MM.1S (cell line): ENCODE results near the gene MAST3.

Experiments
- DNase-seq: peaks from one replicate; pipeline ENCODE4 v3.0.0-alpha.2; 2015
- H2AFZ ChIP-seq: fragments of 300-600 bp; sonication (generic); 2 replicates; pipeline ENCODE4 v1.6.0; 2016; ENCODE audit warnings: antibody characterized with exemption, low read length
- H3F3A ChIP-seq: fragments of 300-600 bp; sonication (generic); 2 replicates; pipeline ENCODE4 v1.6.1; 2016; ENCODE audit warnings: mild to moderate bottlenecking, antibody characterized with exemption, low read length, moderate library complexity, mixed read lengths; ENCODE audit not compliant: insufficient read depth
- H3K27ac ChIP-seq: fragments of 300-600 bp; sonication (generic); 2 replicates; pipeline ENCODE4 v1.5.1; 2016; ENCODE audit warnings: mild to moderate bottlenecking, low read length
- H3K27me3 ChIP-seq: fragments of 300-600 bp; sonication (generic); replicated peaks from 2 replicates; pipeline ENCODE4 v1.6.0; 2016; ENCODE audit warnings: low read length; ENCODE audit not compliant: insufficient read depth
- H3K36me3 ChIP-seq: fragments of 300-600 bp; sonication (generic); replicated peaks from 2 replicates; pipeline ENCODE4 v1.6.1; 2016; ENCODE audit warnings: mild to moderate bottlenecking, low read length, mixed read lengths; ENCODE audit not compliant: insufficient read depth
- H3K4me1 ChIP-seq: fragments of 300-600 bp; sonication (generic); 2 replicates; pipeline ENCODE4 v1.6.1; 2016; ENCODE audit warnings: low read length, mixed read lengths
- H3K4me2 ChIP-seq: fragments of 300-600 bp; sonication (generic); 2 replicates; pipeline ENCODE4 v1.6.0; 2016; ENCODE audit warnings: low read depth, low read length
- H3K4me3 ChIP-seq: fragments of 300-600 bp; sonication (generic); 2 replicates; pipeline ENCODE4 v1.5.1; 2016; ENCODE audit warnings: low read length, mixed read lengths
- H3K79me2 ChIP-seq: fragments of 300-600 bp; sonication (generic); 2 replicates; pipeline ENCODE4 v1.6.1; 2016; ENCODE audit warnings: mixed run types, low read length, mixed read lengths
- H3K9ac ChIP-seq: fragments of 300-600 bp; sonication (generic); 2 replicates; pipeline ENCODE4 v1.6.1; 2016; ENCODE audit warnings: low read length, mixed read lengths
- H3K9me2 ChIP-seq: fragments of 300-600 bp; sonication (generic); replicated peaks from 2 replicates; pipeline ENCODE4 v1.6.1; 2016; ENCODE audit warnings: mild to moderate bottlenecking, low read length, mixed read lengths; ENCODE audit not compliant: insufficient read depth
- H3K9me3 ChIP-seq: fragments of 300-600 bp; sonication (generic); replicated peaks from 2 replicates; pipeline ENCODE4 v1.6.1; 2016; ENCODE audit warnings: mild to moderate bottlenecking, low read length, mixed read lengths; ENCODE audit not compliant: insufficient read depth
- H4K20me1 ChIP-seq: fragments of 300-600 bp; sonication (generic); 2 replicates; pipeline ENCODE4 v1.6.1; 2016; ENCODE audit warnings: mild to moderate bottlenecking, low read length, moderate library complexity, mixed read lengths; ENCODE audit not compliant: insufficient read depth
- EZH2 ChIP-seq: fragments of 300-600 bp; sonication (generic); optimal IDR thresholded peaks from 2 replicates; pipeline ENCODE3; 2017; ENCODE audit warnings: low read depth, mild to moderate bottlenecking, antibody characterized with exemption, low read length, mixed read lengths
- EZH2phosphoT487 ChIP-seq: fragments of 300-600 bp; sonication (generic); IDR thresholded peaks from 2 replicates; pipeline ENCODE4 v1.6.1; 2018; ENCODE audit warnings: antibody characterized with exemption, low read length
- TF ChIP-seq, protein P1 (sequence below): fragments of 300-600 bp; sonication (generic); IDR thresholded peaks from 2 replicates; pipeline ENCODE4 v1.5.1; 2016; ENCODE audit warnings: antibody characterized with exemption, low read length, mixed read lengths

Gene MAST3

DNA sequence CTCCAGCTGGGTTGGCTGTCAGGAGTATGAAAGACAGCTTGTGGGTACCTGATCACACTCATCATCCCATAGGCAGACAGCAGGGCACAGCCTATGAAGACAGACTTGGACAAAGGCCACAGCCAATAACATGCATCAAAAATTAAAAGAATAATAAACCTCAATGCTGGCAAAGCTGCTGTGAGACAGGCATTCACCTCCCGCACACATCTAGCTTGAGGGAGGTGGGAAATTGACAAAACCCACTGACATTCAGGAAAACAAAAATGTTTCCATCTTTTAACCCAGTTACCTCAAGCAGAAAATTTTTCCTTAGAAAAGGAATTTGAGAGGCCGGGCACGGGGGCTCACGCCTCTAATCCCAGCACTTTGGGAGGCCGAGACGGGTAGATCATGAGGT is 25.2 kb upstream of the MAST3 start:
- Histone ChIP-seq H3K4me3 (no peak overlapping the region), H3K36me3 (no peaks in the 10 kb centered on the region; the same call in 1 of the 2 replicates), H2AFZ (no peak overlapping the region), H3K27me3 (no peaks in the 10 kb centered on the region), H3K79me2 (no peaks in the 10 kb centered on the region), H3K4me1 (no peaks in the 10 kb centered on the region), H3F3A (no peaks in the 10 kb centered on the region), H3K4me2 (no peak overlapping the region), H3K9me2 (no peaks in the 10 kb centered on the region), H3K27ac (no peak overlapping the region), H3K9ac (no peak overlapping the region), H3K9me3 (no peaks in the 10 kb centered on the region), H4K20me1 (no peaks in the 10 kb centered on the region)
- TF ChIP-seq EZH2phosphoT487 (no peak), EZH2 (no peak)
- DNase-seq, result no peak

DNA sequence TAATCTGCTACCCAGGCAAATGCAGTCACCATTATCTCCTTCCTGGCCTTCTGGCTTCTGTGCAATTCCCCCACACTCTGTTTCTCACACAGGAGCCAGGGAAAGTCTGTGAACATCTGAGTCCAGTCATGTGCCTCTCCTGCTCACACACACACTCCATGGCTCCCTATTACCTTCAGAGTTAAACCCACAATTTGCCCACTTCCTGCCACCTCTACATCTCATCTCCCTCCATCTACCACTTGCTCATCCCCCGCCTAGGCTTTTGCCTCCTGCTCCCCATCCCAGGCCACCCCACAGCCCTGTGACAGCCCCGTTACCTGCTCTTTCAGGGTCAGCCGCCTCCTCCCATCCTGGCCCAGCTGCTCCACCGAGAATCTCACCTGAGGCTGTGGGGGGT is 24.4 kb upstream of the MAST3 start:
- no peaks in the 10 kb centered on the region for H3K9me3 ChIP-seq
- no peak for DNase-seq
- no peaks in the 10 kb centered on the region for H3K79me2 ChIP-seq
- H3K4me2 ChIP-seq, result no peak overlapping the region
- TF ChIP-seq, protein P1, sequence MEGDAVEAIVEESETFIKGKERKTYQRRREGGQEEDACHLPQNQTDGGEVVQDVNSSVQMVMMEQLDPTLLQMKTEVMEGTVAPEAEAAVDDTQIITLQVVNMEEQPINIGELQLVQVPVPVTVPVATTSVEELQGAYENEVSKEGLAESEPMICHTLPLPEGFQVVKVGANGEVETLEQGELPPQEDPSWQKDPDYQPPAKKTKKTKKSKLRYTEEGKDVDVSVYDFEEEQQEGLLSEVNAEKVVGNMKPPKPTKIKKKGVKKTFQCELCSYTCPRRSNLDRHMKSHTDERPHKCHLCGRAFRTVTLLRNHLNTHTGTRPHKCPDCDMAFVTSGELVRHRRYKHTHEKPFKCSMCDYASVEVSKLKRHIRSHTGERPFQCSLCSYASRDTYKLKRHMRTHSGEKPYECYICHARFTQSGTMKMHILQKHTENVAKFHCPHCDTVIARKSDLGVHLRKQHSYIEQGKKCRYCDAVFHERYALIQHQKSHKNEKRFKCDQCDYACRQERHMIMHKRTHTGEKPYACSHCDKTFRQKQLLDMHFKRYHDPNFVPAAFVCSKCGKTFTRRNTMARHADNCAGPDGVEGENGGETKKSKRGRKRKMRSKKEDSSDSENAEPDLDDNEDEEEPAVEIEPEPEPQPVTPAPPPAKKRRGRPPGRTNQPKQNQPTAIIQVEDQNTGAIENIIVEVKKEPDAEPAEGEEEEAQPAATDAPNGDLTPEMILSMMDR, result no peak
- TF ChIP-seq EZH2phosphoT487 (no peak), EZH2 (no peak)
- H2AFZ ChIP-seq, result no peak overlapping the region
- no peak overlapping the region for H3K27ac ChIP-seq
- H3K27me3 ChIP-seq, result no peaks in the 10 kb centered on the region
- no peaks in the 10 kb centered on the region for H3K4me1 ChIP-seq
- H4K20me1 ChIP-seq, result no peaks in the 10 kb centered on the region
- no peak overlapping the region for H3K9ac ChIP-seq
- H3K36me3 ChIP-seq, result no peaks in the 10 kb centered on the region; the same call in 1 of the 2 replicates
- H3F3A ChIP-seq, result no peaks in the 10 kb centered on the region
- no peak overlapping the region for H3K4me3 ChIP-seq
- no peaks in the 10 kb centered on the region for H3K9me2 ChIP-seq

DNA sequence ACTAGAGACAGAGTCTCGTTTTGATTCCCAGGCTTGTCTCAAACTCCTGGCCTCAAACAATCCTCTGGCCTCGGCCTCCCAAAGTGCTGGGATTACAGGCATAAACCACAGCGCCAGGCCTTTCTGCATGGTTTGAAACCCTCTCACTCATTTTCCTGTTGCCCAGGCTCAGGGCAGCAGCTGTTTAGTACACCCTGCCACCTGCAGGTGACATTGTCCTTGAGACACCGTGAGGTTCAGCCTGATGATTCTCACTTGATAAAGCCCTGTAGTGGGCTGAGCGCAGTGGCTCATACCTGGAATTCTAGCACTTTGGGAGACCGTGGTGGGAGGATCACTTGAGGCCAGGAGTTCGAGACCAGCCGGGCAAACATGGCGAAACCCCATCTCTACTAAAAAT is 23.4 kb upstream of the MAST3 start:
- Histone ChIP-seq H2AFZ (no peak overlapping the region), H3K36me3 (no peaks in the 10 kb centered on the region; the same call in 1 of the 2 replicates), H3K9ac (no peak overlapping the region), H3F3A (no peaks in the 10 kb centered on the region), H3K27me3 (no peaks in the 10 kb centered on the region), H3K4me2 (no peak overlapping the region), H3K9me2 (no peaks in the 10 kb centered on the region), H3K79me2 (no peaks in the 10 kb centered on the region), H3K4me3 (no peak overlapping the region), H3K4me1 (no peaks in the 10 kb centered on the region), H4K20me1 (no peaks in the 10 kb centered on the region), H3K9me3 (no peaks in the 10 kb centered on the region), H3K27ac (no peak overlapping the region)
- TF ChIP-seq EZH2 (no peak), EZH2phosphoT487 (no peak)
- TF ChIP-seq, protein P1, result no peak
- DNase-seq, result no peak

DNA sequence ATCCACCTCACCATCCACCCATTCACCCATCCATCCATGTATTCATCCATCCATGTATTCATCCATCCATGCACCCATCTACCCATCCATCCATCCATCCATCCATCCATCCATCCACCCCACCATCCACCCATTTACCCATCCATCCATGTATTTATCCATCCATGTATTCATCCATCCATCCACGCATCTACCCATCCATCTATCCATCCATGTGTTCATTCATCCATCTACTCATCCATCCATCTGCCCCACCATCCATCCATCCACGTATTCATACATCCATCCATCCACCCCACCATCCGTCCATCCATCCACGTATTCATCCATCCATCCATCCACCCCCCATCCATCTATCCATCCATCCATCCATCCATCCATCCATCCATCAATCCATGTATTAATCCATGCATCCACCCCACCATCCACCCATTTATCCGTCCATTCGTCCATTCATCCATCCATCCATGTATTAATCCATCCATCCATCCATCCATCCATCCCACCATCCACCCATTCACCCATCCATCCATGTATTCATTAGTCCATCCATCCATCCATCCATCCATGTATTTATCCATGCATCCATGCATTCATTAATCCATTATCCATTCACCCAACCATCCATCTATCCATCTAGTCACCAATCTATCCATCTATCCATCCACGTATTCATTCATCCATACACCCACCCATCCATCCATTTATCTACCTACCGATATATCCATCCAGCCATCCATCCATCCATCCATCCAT is 13.5 kb upstream of the MAST3 start:
- Histone ChIP-seq H3K27me3 (no peaks in the 10 kb centered on the region), H3K4me1 (no peaks in the 10 kb centered on the region), H4K20me1 (no peaks in the 10 kb centered on the region), H3K4me3 (no peak overlapping the region), H3K36me3 (no peaks in the 10 kb centered on the region), H3K79me2 (no peaks in the 10 kb centered on the region), H3K9me2 (no peaks in the 10 kb centered on the region), H3K9me3 (no peaks in the 10 kb centered on the region), H3F3A (peaks cover 3% of the 10 kb centered on the region; the same call in 1 of the 2 replicates), H3K27ac (no peak overlapping the region), H2AFZ (no peak overlapping the region), H3K4me2 (no peak overlapping the region), H3K9ac (no peak overlapping the region)
- TF ChIP-seq, protein P1, result no peak
- TF ChIP-seq EZH2 (no peak), EZH2phosphoT487 (no peak)
- no peak for DNase-seq
